H9 (cell line): ENCODE results near the gene USP12. TPM values are rescaled to one million over a fixed set of nuclear protein-coding genes. Genes with fewer than 3 reads are reported as not detected.

Experiments used
- DNase-seq: peaks from one replicate; pipeline ENCODE4 v3.0.0-alpha.2; 2017
- H2AFZ ChIP-seq: one replicate; pipeline ENCODE4 v1.6.1; 2013; ENCODE audit warnings: mild to moderate bottlenecking, low read length, control low read depth, moderate library complexity
- H2AK5ac ChIP-seq: 2 replicates; pipeline ENCODE4 v1.6.1; 2013; ENCODE audit warnings: low read length, control low read depth, mixed read lengths; ENCODE audit not compliant: insufficient read length
- H2BK120ac ChIP-seq: one replicate; pipeline ENCODE4 v1.6.1; 2013; ENCODE audit warnings: low read depth, mild to moderate bottlenecking, low read length, control low read depth, inconsistent platforms; ENCODE audit not compliant: poor library complexity, severe bottlenecking
- H2BK12ac ChIP-seq: 2 replicates; pipeline ENCODE4 v1.6.1; 2013; ENCODE audit warnings: low read length, control low read depth, mixed read lengths, low read depth; ENCODE audit not compliant: insufficient read length
- H2BK15ac ChIP-seq: 2 replicates; pipeline ENCODE4 v1.6.1; 2013; ENCODE audit warnings: low read depth, low read length, control low read depth
- H2BK20ac ChIP-seq: one replicate; pipeline ENCODE4 v1.6.1; 2013; ENCODE audit warnings: low read depth, mild to moderate bottlenecking, low read length, control low read depth, inconsistent platforms; ENCODE audit not compliant: poor library complexity, severe bottlenecking
- H2BK5ac ChIP-seq: 2 replicates; pipeline ENCODE4 v1.6.1; 2013; ENCODE audit warnings: low read length, control low read depth, mixed read lengths; ENCODE audit not compliant: insufficient read length
- H3K14ac ChIP-seq: 2 replicates; pipeline ENCODE4 v1.6.1; 2013; ENCODE audit warnings: low read length, control low read depth; ENCODE audit not compliant: insufficient read depth
- H3K18ac ChIP-seq: 2 replicates; pipeline ENCODE4 v1.6.1; 2013; ENCODE audit warnings: low read depth, mild to moderate bottlenecking, mixed read lengths, low read length, control low read depth; ENCODE audit not compliant: insufficient read length
- H3K23ac ChIP-seq: 2 replicates; pipeline ENCODE4 v1.6.1; 2013; ENCODE audit warnings: low read length, control low read depth, mixed read lengths, low read depth; ENCODE audit not compliant: insufficient read length
- H3K23me2 ChIP-seq: 2 replicates; pipeline ENCODE4 v1.6.1; 2013; ENCODE audit warnings: low read depth, mild to moderate bottlenecking, mixed read lengths, low read length, control low read depth; ENCODE audit not compliant: insufficient read length, poor library complexity, severe bottlenecking
- H3K27ac ChIP-seq: 2 replicates; pipeline ENCODE4 v1.5.1; 2013; ENCODE audit warnings: low read length, control low read depth, mixed read lengths, low read depth; ENCODE audit not compliant: insufficient read length
- H3K27me3 ChIP-seq: 2 replicates; pipeline ENCODE4 v1.6.1; 2013; ENCODE audit warnings: low read length, control low read depth, inconsistent platforms; ENCODE audit not compliant: insufficient read depth
- H3K4ac ChIP-seq: 2 replicates; pipeline ENCODE4 v1.6.1; 2013; ENCODE audit warnings: low read depth, mild to moderate bottlenecking, control low read depth, inconsistent platforms, low read length, moderate library complexity
- H3K4me1 ChIP-seq: 2 replicates; pipeline ENCODE4 v1.6.1; 2013; ENCODE audit warnings: low read length, control low read depth, inconsistent platforms; ENCODE audit not compliant: insufficient read depth
- H3K4me2 ChIP-seq: 2 replicates; pipeline ENCODE4 v1.6.1; 2013; ENCODE audit warnings: low read length, control low read depth, mixed read lengths; ENCODE audit not compliant: insufficient read length, insufficient read depth
- H3K56ac ChIP-seq: 2 replicates; pipeline ENCODE4 v1.6.1; 2013; ENCODE audit warnings: low read depth, mild to moderate bottlenecking, mixed read lengths, low read length, control low read depth; ENCODE audit not compliant: insufficient read length
- H3K79me1 ChIP-seq: 2 replicates; pipeline ENCODE4 v1.6.1; 2013; ENCODE audit warnings: low read depth, mild to moderate bottlenecking, moderate library complexity, low read length, control low read depth, inconsistent platforms; ENCODE audit not compliant: insufficient read depth, poor library complexity, severe bottlenecking
- H3K79me2 ChIP-seq: 2 replicates; pipeline ENCODE4 v1.6.1; 2013; ENCODE audit warnings: low read length, control low read depth, inconsistent platforms; ENCODE audit not compliant: insufficient read depth
- H3K9ac ChIP-seq: 2 replicates; pipeline ENCODE4 v1.6.1; 2013; ENCODE audit warnings: low read length, control low read depth, mixed read lengths; ENCODE audit not compliant: insufficient read length; ENCODE audit errors: extremely low read depth
- H3K9me3 ChIP-seq: one replicate; pipeline ENCODE4 v1.6.1; 2013; ENCODE audit warnings: low read depth, low read length, inconsistent platforms; ENCODE audit not compliant: control insufficient read depth
- H3T11ph ChIP-seq: one replicate; pipeline ENCODE4 v1.6.1; 2013; ENCODE audit warnings: mild to moderate bottlenecking, low read length, control low read depth, inconsistent platforms
- H4K20me1 ChIP-seq: one replicate; pipeline ENCODE4 v1.6.1; 2013; ENCODE audit not compliant: control insufficient read depth, insufficient read length, insufficient read depth
- H4K5ac ChIP-seq: 2 replicates; pipeline ENCODE4 v1.6.1; 2013; ENCODE audit warnings: low read depth, mild to moderate bottlenecking, mixed read lengths, low read length, control low read depth; ENCODE audit not compliant: insufficient read length
- H4K8ac ChIP-seq: replicated peaks from 2 replicates; pipeline ENCODE4 v1.6.1; 2013; ENCODE audit warnings: low read length, control low read depth, mixed read lengths, low read depth; ENCODE audit not compliant: insufficient read length
- H4K91ac ChIP-seq: 2 replicates; pipeline ENCODE4 v1.6.1; 2013; ENCODE audit warnings: low read depth, mild to moderate bottlenecking, moderate library complexity, mixed read lengths, low read length, control low read depth; ENCODE audit not compliant: insufficient read length
- H3K27ac Mint-ChIP-seq, 3 experiments: 2 replicates in 2 of 3; 3 replicates in 1 of 3; pipeline ENCODE4 v1.8.0; 2020 to 2021; ENCODE audit warnings: mixed read lengths in 3 of 3, mild to moderate bottlenecking in 1 of 3, moderate library complexity in 1 of 3
- H3K27me3 Mint-ChIP-seq: 2 replicates; pipeline ENCODE4 v1.8.0; 2021; ENCODE audit warnings: low read depth, mild to moderate bottlenecking, moderate library complexity, mixed read lengths
- H3K36me3 Mint-ChIP-seq, 3 experiments: 2 replicates in 2 of 3; 3 replicates in 1 of 3; pipeline ENCODE4 v1.8.0; 2020 to 2021; ENCODE audit warnings: low read depth in 3 of 3, mixed read lengths in 3 of 3; ENCODE audit not compliant: insufficient read depth in 1 of 3
- H3K4me1 Mint-ChIP-seq, 2 experiments: 2 replicates each; pipeline ENCODE4 v1.8.0; 2020; ENCODE audit warnings: mixed read lengths in 2 of 2
- H3K4me3 Mint-ChIP-seq, 2 experiments: 2 replicates in 1 of 2; 3 replicates in 1 of 2; pipeline ENCODE4 v1.8.0; 2020 to 2021; ENCODE audit warnings: mild to moderate bottlenecking in 2 of 2, mixed read lengths in 2 of 2, moderate library complexity in 1 of 2
- H3K9me3 Mint-ChIP-seq, 2 experiments: 2 replicates in 1 of 2; 3 replicates in 1 of 2; pipeline ENCODE4 v1.8.0; 2020; ENCODE audit warnings: mild to moderate bottlenecking in 2 of 2, mixed read lengths in 2 of 2, moderate library complexity in 1 of 2
- CTCF ChIP-seq: fragments of 200-600 bp; sonication (generic); conservative IDR thresholded peaks from 3 replicates; pipeline ENCODE4 v1.8.0; 2021; ENCODE audit warnings: antibody characterized with exemption, mild to moderate bottlenecking
- WGBS: extraction: QIAGEN DNeasy Blood & Tissue Kit; methylation state at CpG from one replicate; pipeline ENCODE4 v1.1.7; 2013; ENCODE audit warnings: missing lambda C conversion rate, low lambda C conversion rate, mixed read lengths; ENCODE audit not compliant: insufficient read length; ENCODE audit errors: extremely low coverage; 5-methylcytosine and 5-hydroxymethylcytosine counted together
- total RNA-seq: library from RNA; stranded (reverse); gene quantifications from 2 replicates; pipeline ENCODE4 v1.2.1, GENCODE V29; 2021

Gene USP12
- total RNA-seq, 1 experiment from 2014 or later: 24.8 TPM

- peaks cover 6 to 10% of the 10 kb centered on the region in 2 experiments for H3K4me1 Mint-ChIP-seq
- Histone ChIP-seq H2AFZ (no peak overlapping the region), H3K27ac (no peak overlapping the region), H3K79me2 (no peaks in the 10 kb centered on the region), H2BK12ac (no peak overlapping the region), H2BK15ac (no peak overlapping the region), H3K18ac (no peak overlapping the region), H3T11ph (no peak overlapping the region), H3K23me2 (no peaks in the 10 kb centered on the region), H3K4me2 (no peak overlapping the region), H3K4me1 (no peaks in the 10 kb centered on the region), H2AK5ac (no peak overlapping the region), H3K4ac (no peak overlapping the region), H3K56ac (no peak overlapping the region), H3K27me3 (no peaks in the 10 kb centered on the region), H2BK120ac (no peak overlapping the region), H2BK5ac (no peak overlapping the region), H4K20me1 (no peaks in the 10 kb centered on the region), H3K9ac (no peak overlapping the region), H2BK20ac (no peak overlapping the region), H4K8ac (no peak overlapping the region), H3K79me1 (no peaks in the 10 kb centered on the region), H4K5ac (no peak overlapping the region), H3K9me3 (no peaks in the 10 kb centered on the region), H3K23ac (no peak overlapping the region), H4K91ac (no peak overlapping the region), H3K14ac (no peak overlapping the region)
- DNase-seq: no peak
- WGBS: no CpG with 5 or more reads among the region's 6 CpGs
- no peaks in the 10 kb centered on the region; a peak in 1 of 7 replicates for H3K36me3 Mint-ChIP-seq
- H3K27ac Mint-ChIP-seq: no peak overlapping the region
- H3K4me3 Mint-ChIP-seq: no peak overlapping the region
- no peaks in the 10 kb centered on the region; a peak in 2 of 5 replicates for H3K9me3 Mint-ChIP-seq
- no peak for TF ChIP-seq CTCF
- H3K27me3 Mint-ChIP-seq: no peaks in the 10 kb centered on the region
Measured at GRCh38 chr13:27052551-27053208, 118.9 kb downstream of the USP12 start.
